Stimulated activated naive B cell treated with anti-CD40 and anti-IgM and Interleukin-4, amounts not matched to agents 10 μg/mL and 1 μg/mL and 100 μg/mL, for 72 hours (primary cell): ENCODE data around the gene DDX25.

Experiments used
- ATAC-seq, 2 donors: fragments of 150-1000 bp; cut with Tn5 transposase; replicated peaks; 2 replicates each; pipeline ENCODE4 v1.10.0; 2021; ENCODE audit warnings: moderate library complexity in 1 of 2
- DNase-seq: peaks from one replicate; pipeline ENCODE4 v3.0.0; 2021
- H3K27ac Mint-ChIP-seq: one replicate; pipeline ENCODE4 v1.8.0; 2022; ENCODE audit warnings: mild to moderate bottlenecking, mixed read lengths
- H3K27me3 Mint-ChIP-seq, 2 donors: one replicate each; pipeline ENCODE4 v1.8.0; 2022; ENCODE audit warnings: mixed read lengths in 2 of 2
- H3K36me3 Mint-ChIP-seq, 2 donors: one replicate each; pipeline ENCODE4 v1.8.0; 2022; ENCODE audit warnings: mixed read lengths in 2 of 2, mild to moderate bottlenecking in 1 of 2
- H3K4me1 Mint-ChIP-seq, 2 donors: one replicate each; pipeline ENCODE4 v1.8.0; 2022; ENCODE audit warnings: mixed read lengths in 2 of 2, mild to moderate bottlenecking in 1 of 2
- H3K4me3 Mint-ChIP-seq, 2 donors: one replicate each; pipeline ENCODE4 v1.8.0; 2022; ENCODE audit warnings: mild to moderate bottlenecking in 2 of 2, mixed read lengths in 2 of 2, moderate library complexity in 1 of 2
- H3K9me3 Mint-ChIP-seq, 2 donors: one replicate each; pipeline ENCODE4 v1.8.0; 2022; ENCODE audit warnings: mixed read lengths in 2 of 2, mild to moderate bottlenecking in 1 of 2

Gene DDX25

GRCh38 chr11:125956391-125957134 lies 52.3 kb downstream of the DDX25 start:
- no peak for ATAC-seq
- no peak for DNase-seq
- H3K4me3 Mint-ChIP-seq: no peak overlapping the region
- no peaks in the 10 kb centered on the region for H3K9me3 Mint-ChIP-seq
- H3K4me1 Mint-ChIP-seq: no peaks in the 10 kb centered on the region
- H3K27me3 Mint-ChIP-seq: peaks cover 3 to 19% of the 10 kb centered on the region in 2 donors
- H3K36me3 Mint-ChIP-seq: no peaks in the 10 kb centered on the region
- no peak overlapping the region for H3K27ac Mint-ChIP-seq

DNA sequence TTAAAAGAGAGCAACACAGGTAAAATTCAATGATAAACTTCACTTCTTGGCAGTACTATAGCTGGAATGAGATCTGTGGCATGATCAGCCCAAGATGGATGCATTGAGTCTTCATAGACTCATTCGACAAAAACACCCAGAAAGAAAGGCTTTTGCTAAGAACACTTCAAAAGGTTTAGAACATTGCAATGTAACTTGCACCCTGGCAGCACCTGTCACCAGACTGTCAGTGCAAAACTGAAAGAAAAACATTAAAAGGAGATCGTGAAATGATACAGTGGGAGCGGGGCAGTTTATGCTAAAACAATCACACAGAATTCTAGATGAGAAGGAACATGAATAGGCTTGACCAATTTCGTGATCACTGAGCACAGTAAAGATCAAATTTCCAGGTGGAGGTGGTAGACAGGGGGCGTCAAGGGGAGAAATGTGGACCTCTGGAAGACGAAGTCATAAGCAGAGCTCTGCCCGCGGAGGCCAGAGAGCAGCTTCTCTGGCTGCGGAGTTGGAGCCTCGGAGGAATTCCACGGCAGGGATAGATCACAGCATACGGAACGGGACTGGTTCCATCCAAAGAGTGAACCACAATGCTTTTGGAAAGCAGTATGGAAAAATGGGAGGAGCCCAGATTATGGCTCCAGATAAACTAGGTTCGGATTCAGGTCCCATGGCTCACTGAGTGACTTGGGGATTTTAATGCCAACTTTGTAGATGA lies 53.5 kb downstream of the DDX25 start:
- Mint-ChIP-seq H3K36me3 (no peaks in the 10 kb centered on the region), H3K27ac (no peak overlapping the region), H3K27me3 (peaks cover 3 to 19% of the 10 kb centered on the region in 2 donors), H3K4me1 (no peaks in the 10 kb centered on the region), H3K9me3 (peaks cover 8% of the 10 kb centered on the region in 2 donors), H3K4me3 (no peak overlapping the region)
- DNase-seq (no peak), ATAC-seq (no peak)

GRCh38 chr11:125958872-125959400 lies 54.6 kb downstream of the DDX25 start:
- no peaks in the 10 kb centered on the region for H3K4me1 Mint-ChIP-seq
- no peak overlapping the region for H3K4me3 Mint-ChIP-seq
- H3K27me3 Mint-ChIP-seq: peaks cover 3 to 19% of the 10 kb centered on the region in 2 donors
- DNase-seq (no peak), ATAC-seq (no peak)
- H3K9me3 Mint-ChIP-seq: peaks cover 12 to 13% of the 10 kb centered on the region in 2 donors
- H3K27ac Mint-ChIP-seq: no peak overlapping the region
- no peaks in the 10 kb centered on the region for H3K36me3 Mint-ChIP-seq

GRCh38 chr11:125959511-125959910 lies 55.2 kb downstream of the DDX25 start:
- Mint-ChIP-seq H3K27me3 (peaks cover 3 to 15% of the 10 kb centered on the region in 2 donors), H3K27ac (no peak overlapping the region), H3K4me3 (no peak overlapping the region), H3K4me1 (no peaks in the 10 kb centered on the region), H3K9me3 (peaks cover 12 to 13% of the 10 kb centered on the region in 2 donors), H3K36me3 (no peaks in the 10 kb centered on the region)
- no peak for ATAC-seq
- no peak for DNase-seq

DNA sequence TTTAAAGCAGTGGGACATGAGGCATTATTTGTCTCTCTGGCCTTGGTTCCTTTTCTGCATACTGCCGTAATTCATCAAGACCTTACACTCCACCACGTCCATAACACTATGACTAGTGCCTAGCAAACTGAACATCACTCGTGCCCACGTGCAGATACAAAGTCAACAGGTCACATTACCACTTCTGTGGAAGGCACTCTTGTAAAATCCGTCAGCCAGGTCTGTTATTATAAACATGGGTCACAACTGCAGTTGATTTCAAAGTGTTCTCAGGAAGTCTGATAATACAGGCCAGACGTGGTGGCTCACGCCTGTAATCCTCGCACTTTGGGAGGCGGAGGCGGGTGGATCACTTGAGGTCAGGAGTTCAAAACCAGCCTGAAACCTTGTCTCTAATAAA lies 55.6 kb downstream of the DDX25 start:
- DNase-seq (no peak), ATAC-seq (no peak)
- H3K36me3 Mint-ChIP-seq: no peaks in the 10 kb centered on the region
- H3K4me3 Mint-ChIP-seq: no peak overlapping the region
- H3K4me1 Mint-ChIP-seq: no peaks in the 10 kb centered on the region
- H3K9me3 Mint-ChIP-seq: peaks cover 12 to 13% of the 10 kb centered on the region in 2 donors
- H3K27ac Mint-ChIP-seq: no peak overlapping the region
- peaks cover 3 to 11% of the 10 kb centered on the region in 2 donors for H3K27me3 Mint-ChIP-seq

GRCh38 chr11:125960771-125961170 lies 56.5 kb downstream of the DDX25 start:
- Mint-ChIP-seq H3K27ac (no peak overlapping the region), H3K9me3 (peaks cover 12 to 13% of the 10 kb centered on the region in 2 donors), H3K36me3 (no peaks in the 10 kb centered on the region), H3K27me3 (peaks cover 4 to 7% of the 10 kb centered on the region in 2 donors), H3K4me1 (no peaks in the 10 kb centered on the region), H3K4me3 (no peak overlapping the region)
- ATAC-seq (no peak), DNase-seq (no peak)

GRCh38 chr11:125967515-125967914 lies 63.2 kb downstream of the DDX25 start:
- Mint-ChIP-seq H3K4me1 (peaks cover 0 to 6% of the 10 kb centered on the region in 2 donors), H3K27ac (no peak overlapping the region), H3K9me3 (peaks cover 6 to 7% of the 10 kb centered on the region in 2 donors), H3K36me3 (no peaks in the 10 kb centered on the region), H3K27me3 (peaks cover 22 to 28% of the 10 kb centered on the region in 2 donors), H3K4me3 (no peak overlapping the region)
- no peak for DNase-seq
- no peak for ATAC-seq

- no peak overlapping the region for H3K4me3 Mint-ChIP-seq
- H3K4me1 Mint-ChIP-seq: peaks cover 0 to 6% of the 10 kb centered on the region in 2 donors
- ATAC-seq: no peak
- no peak for DNase-seq
- peaks cover 27 to 36% of the 10 kb centered on the region in 2 donors for H3K27me3 Mint-ChIP-seq
- H3K27ac Mint-ChIP-seq: no peak overlapping the region
- no peaks in the 10 kb centered on the region for H3K36me3 Mint-ChIP-seq
- no peaks in the 10 kb centered on the region for H3K9me3 Mint-ChIP-seq
Observed at GRCh38 chr11:125968354-125968753, 64.0 kb downstream of the DDX25 start.

DNA sequence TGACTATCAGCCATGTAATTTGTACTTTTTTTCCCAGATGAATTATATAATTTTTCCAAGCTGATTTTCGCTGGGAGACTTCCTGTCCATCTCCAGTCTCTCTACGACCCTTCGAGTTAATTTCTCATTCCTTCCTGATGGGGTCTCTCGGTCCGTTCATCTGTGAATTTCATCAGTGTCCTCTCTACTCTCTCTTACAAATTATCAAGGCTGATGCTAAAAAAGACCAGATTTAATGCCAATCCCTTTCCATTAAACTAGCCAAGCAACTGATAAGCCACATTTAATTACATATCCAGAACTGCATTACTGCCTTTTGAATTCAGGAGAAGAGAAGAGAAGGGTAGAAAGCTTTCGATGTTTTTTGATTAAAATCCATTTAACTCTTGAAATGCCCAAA lies 67.3 kb downstream of the DDX25 start:
- Mint-ChIP-seq H3K27me3 (peaks cover 19 to 25% of the 10 kb centered on the region in 2 donors), H3K4me1 (peaks cover 0 to 6% of the 10 kb centered on the region in 2 donors), H3K36me3 (no peaks in the 10 kb centered on the region), H3K4me3 (no peak overlapping the region), H3K27ac (no peak overlapping the region), H3K9me3 (no peaks in the 10 kb centered on the region)
- ATAC-seq (no peak), DNase-seq (no peak)

DNA sequence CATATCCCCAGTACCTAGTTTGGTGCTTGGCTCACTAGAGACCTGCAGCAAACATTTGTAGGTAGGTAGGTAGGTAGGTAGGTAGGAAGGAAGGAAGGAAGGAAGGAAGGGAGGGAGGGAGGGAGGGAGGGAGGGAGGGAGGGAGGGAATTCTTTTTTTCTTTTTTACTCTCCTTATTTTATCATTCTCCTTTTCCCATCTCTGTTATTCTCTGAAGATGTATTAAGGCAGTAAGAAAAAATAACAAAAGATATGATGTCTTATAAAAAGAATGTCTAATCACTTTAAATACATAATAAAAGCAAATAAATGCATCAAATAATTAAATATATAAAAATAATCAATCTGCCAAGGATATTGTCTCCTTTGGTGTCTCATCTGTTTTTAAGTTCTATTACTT lies 70.0 kb downstream of the DDX25 start:
- Mint-ChIP-seq H3K27me3 (peaks cover 16 to 19% of the 10 kb centered on the region in 2 donors), H3K27ac (no peak overlapping the region), H3K4me1 (no peaks in the 10 kb centered on the region), H3K4me3 (no peak overlapping the region), H3K9me3 (no peaks in the 10 kb centered on the region), H3K36me3 (no peaks in the 10 kb centered on the region)
- DNase-seq: no peak
- ATAC-seq: no peak

- H3K27me3 Mint-ChIP-seq: peaks cover 15 to 16% of the 10 kb centered on the region in 2 donors
- H3K9me3 Mint-ChIP-seq: no peaks in the 10 kb centered on the region
- ATAC-seq (no peak), DNase-seq (no peak)
- no peaks in the 10 kb centered on the region for H3K36me3 Mint-ChIP-seq
- H3K4me3 Mint-ChIP-seq: no peak overlapping the region
- H3K4me1 Mint-ChIP-seq: no peaks in the 10 kb centered on the region
- no peak overlapping the region for H3K27ac Mint-ChIP-seq
Observed at GRCh38 chr11:125975634-125976033, 71.3 kb downstream of the DDX25 start.

DNA sequence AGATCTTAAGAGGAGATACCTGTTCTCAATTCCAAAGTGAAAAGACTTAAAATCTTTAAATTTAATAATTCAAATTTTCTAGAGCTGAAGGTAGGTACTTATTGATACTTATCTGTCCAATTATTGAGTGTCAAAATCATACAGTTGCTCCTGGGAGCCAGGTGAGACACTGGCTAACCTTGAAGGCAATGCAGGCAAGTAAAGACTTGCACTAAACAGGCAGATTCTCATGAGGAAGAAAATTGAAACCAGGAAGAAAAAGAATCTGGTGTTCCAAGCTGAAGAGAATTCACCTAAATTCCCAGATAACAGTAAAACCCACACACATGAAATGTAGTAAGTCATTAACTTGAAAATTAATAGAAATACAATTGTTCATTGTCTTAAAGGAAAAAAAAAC lies 71.8 kb downstream of the DDX25 start:
- H3K27ac Mint-ChIP-seq: no peak overlapping the region
- H3K4me1 Mint-ChIP-seq: no peaks in the 10 kb centered on the region
- H3K9me3 Mint-ChIP-seq: no peaks in the 10 kb centered on the region
- DNase-seq: no peak
- H3K27me3 Mint-ChIP-seq: peaks cover 12 to 15% of the 10 kb centered on the region in 2 donors
- no peak overlapping the region for H3K4me3 Mint-ChIP-seq
- no peak for ATAC-seq
- H3K36me3 Mint-ChIP-seq: no peaks in the 10 kb centered on the region

- H3K27me3 Mint-ChIP-seq: peaks cover 9 to 13% of the 10 kb centered on the region in 2 donors
- no peak overlapping the region for H3K4me3 Mint-ChIP-seq
- H3K36me3 Mint-ChIP-seq: no peaks in the 10 kb centered on the region
- no peak overlapping the region for H3K27ac Mint-ChIP-seq
- no peaks in the 10 kb centered on the region for H3K4me1 Mint-ChIP-seq
- DNase-seq: no peak
- ATAC-seq: no peak
- no peaks in the 10 kb centered on the region for H3K9me3 Mint-ChIP-seq
Observed at GRCh38 chr11:125977333-125977732, 73.0 kb downstream of the DDX25 start.

- Mint-ChIP-seq H3K9me3 (no peaks in the 10 kb centered on the region), H3K36me3 (no peaks in the 10 kb centered on the region), H3K4me3 (no peak overlapping the region), H3K4me1 (peaks cover 0 to 6% of the 10 kb centered on the region in 2 donors), H3K27ac (no peak overlapping the region), H3K27me3 (peaks cover 5 to 6% of the 10 kb centered on the region in 2 donors)
- no peak for DNase-seq
- ATAC-seq: no peak
Observed at GRCh38 chr11:125978181-125978716, 73.9 kb downstream of the DDX25 start.
